AG09319 (cell line): ENCODE results near the gene COG8.

Source experiments
- DNase-seq: peaks from one replicate; pipeline ENCODE4 v3.0.0-alpha.2; 2010; ENCODE audit warnings: low read depth; ENCODE audit errors: extremely low read depth
- CTCF ChIP-seq: IDR thresholded peaks from 2 replicates; pipeline ENCODE4 v1.5.1; 2011; ENCODE audit warnings: low read depth, mild to moderate bottlenecking, inconsistent platforms, low read length, moderate library complexity

The COG8 gene

GRCh38 chr16:69311533-69312387 lies 27.6 kb downstream of the COG8 start:
- no peak; the same call in 1 of the 2 replicates for TF ChIP-seq CTCF
- no peak for DNase-seq

GRCh38 chr16:69310653-69311532 lies 28.5 kb downstream of the COG8 start, which contains the start of gene VPS4A:
TSS of gene VPS4A (plus strand) at chr16:69311350. CDS start at chr16:69311512, 162 bp downstream.
- TF ChIP-seq CTCF, result peak; percentile 73
- DNase-seq, result peak; percentile 95

- no peak for DNase-seq
- TF ChIP-seq CTCF, result no peak
These were observed 30.0 kb downstream of the COG8 start for GRCh38 chr16:69309316-69309715.

GRCh38 chr16:69307856-69308255 lies 31.5 kb downstream of the COG8 start:
- no peak for TF ChIP-seq CTCF
- DNase-seq, result no peak

- TF ChIP-seq CTCF, result no peak
- no peak for DNase-seq
These were observed 32.3 kb downstream of the COG8 start for GRCh38 chr16:69307091-69307490.

GRCh38 chr16:69306031-69306430 lies 33.3 kb downstream of the COG8 start:
- no peak for DNase-seq
- TF ChIP-seq CTCF, result no peak

GRCh38 chr16:69302301-69302700 lies 37.1 kb downstream of the COG8 start:
- no peak for TF ChIP-seq CTCF
- DNase-seq, result no peak
